Measurements from ENCODE around the gene SLC1A2.

SLC1A2 gene

DNA sequence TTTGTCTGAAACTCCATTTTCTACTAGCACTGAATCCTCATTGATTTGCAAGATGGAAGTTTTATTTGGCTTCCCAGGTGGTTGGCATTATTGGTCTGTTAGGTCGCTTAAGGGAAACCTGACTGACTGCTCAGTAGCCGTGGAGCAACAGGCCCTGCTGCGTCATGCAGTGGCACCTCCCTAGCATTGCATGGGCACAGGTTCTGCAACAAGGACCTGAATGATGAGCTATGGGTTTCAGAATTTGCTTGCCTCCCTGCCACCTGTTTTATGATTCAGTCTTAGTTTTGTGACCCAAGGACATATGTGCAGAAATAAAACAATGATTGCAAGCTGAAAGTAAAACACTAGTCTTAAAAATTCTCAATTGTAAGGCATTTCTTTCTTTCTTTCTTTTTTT, 128.5 kb downstream of the SLC1A2 start:
- no peak for DNase-seq (ENCODE audit: low read depth)

GRCh38 chr11:35289821-35290220, 129.5 kb downstream of the SLC1A2 start:
- TF ChIP-seq, protein P1, sequence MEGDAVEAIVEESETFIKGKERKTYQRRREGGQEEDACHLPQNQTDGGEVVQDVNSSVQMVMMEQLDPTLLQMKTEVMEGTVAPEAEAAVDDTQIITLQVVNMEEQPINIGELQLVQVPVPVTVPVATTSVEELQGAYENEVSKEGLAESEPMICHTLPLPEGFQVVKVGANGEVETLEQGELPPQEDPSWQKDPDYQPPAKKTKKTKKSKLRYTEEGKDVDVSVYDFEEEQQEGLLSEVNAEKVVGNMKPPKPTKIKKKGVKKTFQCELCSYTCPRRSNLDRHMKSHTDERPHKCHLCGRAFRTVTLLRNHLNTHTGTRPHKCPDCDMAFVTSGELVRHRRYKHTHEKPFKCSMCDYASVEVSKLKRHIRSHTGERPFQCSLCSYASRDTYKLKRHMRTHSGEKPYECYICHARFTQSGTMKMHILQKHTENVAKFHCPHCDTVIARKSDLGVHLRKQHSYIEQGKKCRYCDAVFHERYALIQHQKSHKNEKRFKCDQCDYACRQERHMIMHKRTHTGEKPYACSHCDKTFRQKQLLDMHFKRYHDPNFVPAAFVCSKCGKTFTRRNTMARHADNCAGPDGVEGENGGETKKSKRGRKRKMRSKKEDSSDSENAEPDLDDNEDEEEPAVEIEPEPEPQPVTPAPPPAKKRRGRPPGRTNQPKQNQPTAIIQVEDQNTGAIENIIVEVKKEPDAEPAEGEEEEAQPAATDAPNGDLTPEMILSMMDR (IDR thresholded peaks at IDR 0.05; ENCODE audit: insufficient read depth, low read depth, low read length, missing control alignments), result no peak
- no peak for DNase-seq (ENCODE audit: low read depth)
- no peak overlapping the region for H3K4me3 ChIP-seq (ENCODE audit: low read depth, low read length)

More for the DNA sequence above, 128.5 kb downstream of the SLC1A2 start:
- H3K4me3 ChIP-seq (ENCODE audit: low read depth, low read length), result no peak overlapping the region
- TF ChIP-seq, protein P1 (IDR thresholded peaks at IDR 0.05; ENCODE audit: insufficient read depth, low read depth, low read length, missing control alignments), result no peak

DNA sequence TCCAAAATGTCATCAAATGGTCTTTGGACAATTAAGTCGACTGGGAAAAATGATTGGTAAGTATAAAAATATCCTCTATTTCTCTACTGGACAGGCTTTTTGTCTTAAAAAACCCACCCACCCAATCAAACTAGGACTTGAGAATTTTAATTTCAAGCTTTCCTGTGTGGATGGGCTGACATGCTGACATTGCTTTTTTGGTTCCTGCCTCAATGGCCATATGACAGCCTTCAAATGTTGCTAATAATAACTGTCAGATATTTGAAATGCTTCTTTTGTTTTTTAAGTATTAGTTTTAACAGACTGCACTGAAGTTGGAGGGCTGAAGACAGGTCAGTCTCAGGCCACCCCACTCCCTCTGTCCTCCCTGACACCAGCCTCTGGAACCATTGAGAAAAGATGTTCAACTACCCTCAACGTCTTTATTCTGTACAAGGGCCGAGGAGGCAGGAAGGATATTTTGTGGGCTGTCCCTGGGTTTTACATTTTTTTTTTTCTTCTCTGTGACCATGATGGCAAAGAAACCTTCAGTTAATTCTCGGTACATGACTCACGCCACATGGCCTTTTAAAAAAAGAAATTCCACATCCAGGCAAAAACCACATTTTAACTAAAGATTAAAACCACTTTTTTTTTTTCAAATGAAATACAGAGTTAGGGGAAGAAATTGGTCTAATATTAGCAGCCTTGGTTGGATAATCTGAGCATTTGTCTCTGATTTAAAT, 130.4 kb downstream of the SLC1A2 start:
- H3K4me3 ChIP-seq (ENCODE audit: low read depth, low read length), result no peak overlapping the region
- TF ChIP-seq, protein P1 (IDR thresholded peaks at IDR 0.05; ENCODE audit: insufficient read depth, low read depth, low read length, missing control alignments), result no peak
- no peak for DNase-seq (ENCODE audit: low read depth)

GRCh38 chr11:35288309-35288708, 131.0 kb downstream of the SLC1A2 start:
- TF ChIP-seq, protein P1 (IDR thresholded peaks at IDR 0.05; ENCODE audit: insufficient read depth, low read depth, low read length, missing control alignments), result no peak
- DNase-seq (ENCODE audit: low read depth), result no peak
- H3K4me3 ChIP-seq (ENCODE audit: low read depth, low read length), result no peak overlapping the region

DNA sequence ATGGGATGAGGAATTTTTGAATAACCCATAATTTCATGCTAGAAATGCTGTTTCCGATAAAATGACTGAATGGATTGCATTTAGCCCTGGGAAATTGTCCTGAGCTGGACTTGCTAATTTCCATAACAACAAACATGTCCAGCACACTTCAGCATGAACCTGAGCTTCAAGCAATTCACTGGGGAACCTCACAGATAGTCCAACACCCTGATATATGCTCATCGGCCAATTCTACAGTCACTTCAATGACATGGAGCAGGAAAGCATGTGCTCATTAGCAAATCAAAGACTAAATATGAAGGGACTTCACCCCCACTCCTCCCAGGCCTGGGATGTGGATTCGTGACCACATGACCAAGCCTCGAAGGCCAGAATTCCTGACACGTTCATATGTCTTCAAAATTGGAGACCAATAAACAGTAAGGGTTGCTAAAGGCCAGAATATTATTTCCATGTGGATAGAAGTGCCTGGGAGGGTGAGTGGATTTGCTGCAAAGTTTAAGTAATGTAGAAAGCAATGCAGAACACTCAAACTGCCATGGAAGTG, 131.9 kb downstream of the SLC1A2 start:
- TF ChIP-seq, protein P1 (IDR thresholded peaks at IDR 0.05; ENCODE audit: insufficient read depth, low read depth, low read length, missing control alignments), result no peak
- H3K4me3 ChIP-seq (ENCODE audit: low read depth, low read length), result no peak overlapping the region
- no peak for DNase-seq (ENCODE audit: low read depth)

DNA sequence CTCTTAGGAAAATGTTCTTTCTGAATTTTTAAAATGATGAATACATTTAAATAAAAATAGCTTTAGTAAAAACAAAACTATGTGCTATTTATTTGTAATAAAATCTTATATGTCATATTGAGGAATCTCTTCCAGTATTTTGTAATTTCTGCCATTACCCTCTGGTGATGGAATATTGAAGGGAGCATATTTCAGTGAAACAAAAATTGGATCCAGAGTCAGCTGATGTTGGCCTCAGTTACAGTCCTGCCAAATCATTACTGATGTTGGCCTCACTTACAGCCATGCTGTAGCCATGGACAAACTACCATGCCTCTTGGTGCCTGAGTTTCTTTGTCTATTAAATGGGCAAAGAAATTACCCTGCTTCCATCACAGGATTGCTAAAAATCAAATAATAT, 133.2 kb downstream of the SLC1A2 start:
- no peak for DNase-seq (ENCODE audit: low read depth)
- TF ChIP-seq, protein P1 (IDR thresholded peaks at IDR 0.05; ENCODE audit: insufficient read depth, low read depth, low read length, missing control alignments), result no peak
- no peak overlapping the region for H3K4me3 ChIP-seq (ENCODE audit: low read depth, low read length)

DNA sequence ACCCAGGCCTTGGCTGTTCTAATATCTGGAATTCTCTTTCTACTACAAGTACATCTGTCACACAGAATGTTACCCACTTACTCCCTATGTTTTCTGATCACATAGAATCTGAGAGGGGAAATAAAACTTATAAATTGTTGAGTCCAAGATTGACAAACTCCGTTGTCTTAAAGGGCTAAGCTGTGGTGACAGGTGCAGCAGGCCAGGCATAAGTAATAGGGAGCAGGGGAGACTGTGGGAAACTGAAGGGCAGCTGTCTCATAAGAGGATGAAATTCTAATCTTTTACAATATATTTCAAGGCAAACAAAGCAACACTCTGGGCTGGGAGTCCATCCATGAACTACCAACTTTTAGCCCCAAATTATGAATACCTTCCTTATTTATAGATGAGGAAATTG, 133.9 kb downstream of the SLC1A2 start:
- TF ChIP-seq, protein P1 (IDR thresholded peaks at IDR 0.05; ENCODE audit: insufficient read depth, low read depth, low read length, missing control alignments), result no peak
- H3K4me3 ChIP-seq (ENCODE audit: low read depth, low read length), result no peak overlapping the region
- DNase-seq (ENCODE audit: low read depth), result no peak

Measured in GM12865 (cell line).